HG03342 (cell line): Measurements from ENCODE around the gene HAND2.

Experiments used
- ATAC-seq: cut with Tn5 transposase; IDR thresholded peaks from one replicate; pipeline ENCODE4 v1.9.1; 2021; ENCODE audit warnings: mild to moderate bottlenecking, moderate library complexity; ENCODE audit not compliant: unreplicated experiment

HAND2 gene

DNA sequence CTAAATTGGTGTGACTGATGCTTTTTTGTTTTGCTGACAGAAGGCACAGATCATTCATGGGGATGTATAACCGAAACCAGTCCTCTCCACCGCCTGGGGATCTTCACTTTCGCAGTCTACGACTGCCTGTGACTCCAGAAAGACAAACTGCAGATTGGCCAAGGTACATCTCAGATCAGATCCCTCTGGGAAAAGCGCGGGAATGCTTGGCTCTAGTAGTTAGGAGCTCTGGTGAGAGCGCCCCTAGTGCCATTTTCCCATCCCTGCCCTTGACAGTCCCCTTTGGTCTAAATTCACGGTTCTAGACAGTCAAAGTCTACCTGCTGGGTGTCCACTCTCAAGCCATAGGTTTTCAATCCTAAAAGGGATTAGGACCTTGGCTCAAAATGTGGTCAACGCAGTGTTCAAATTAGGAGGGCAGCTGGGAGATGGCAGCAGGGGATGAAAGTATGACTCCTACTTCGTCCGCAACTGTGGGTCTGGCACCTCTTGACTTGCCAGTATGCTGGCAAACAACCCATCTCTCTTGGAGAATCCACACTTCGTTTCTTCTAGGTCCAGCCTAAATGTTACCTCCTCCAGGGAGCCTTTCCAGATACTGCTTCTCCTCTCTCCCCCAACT is 6.9 kb upstream of the HAND2 start:
- no peak for ATAC-seq

DNA sequence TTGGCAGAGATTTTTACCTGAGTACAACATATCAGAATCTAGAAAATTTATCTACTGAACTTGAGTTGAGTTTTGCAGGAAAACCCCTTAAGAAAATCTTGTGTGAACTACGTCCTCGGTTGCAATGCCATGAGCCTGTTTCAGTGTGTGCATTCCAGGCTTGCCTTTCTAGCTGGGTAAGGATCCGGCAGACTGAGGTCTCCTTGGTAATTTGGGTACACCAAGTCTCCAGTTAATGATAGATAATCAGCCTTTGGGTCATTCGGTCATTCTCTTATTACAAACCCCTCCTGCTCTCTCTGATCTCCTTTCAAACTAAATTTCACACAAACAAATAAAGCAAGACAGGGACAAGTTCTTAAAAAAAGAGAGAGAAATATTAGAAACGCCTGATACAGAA is 5.9 kb upstream of the HAND2 start:
- ATAC-seq = no peak

DNA sequence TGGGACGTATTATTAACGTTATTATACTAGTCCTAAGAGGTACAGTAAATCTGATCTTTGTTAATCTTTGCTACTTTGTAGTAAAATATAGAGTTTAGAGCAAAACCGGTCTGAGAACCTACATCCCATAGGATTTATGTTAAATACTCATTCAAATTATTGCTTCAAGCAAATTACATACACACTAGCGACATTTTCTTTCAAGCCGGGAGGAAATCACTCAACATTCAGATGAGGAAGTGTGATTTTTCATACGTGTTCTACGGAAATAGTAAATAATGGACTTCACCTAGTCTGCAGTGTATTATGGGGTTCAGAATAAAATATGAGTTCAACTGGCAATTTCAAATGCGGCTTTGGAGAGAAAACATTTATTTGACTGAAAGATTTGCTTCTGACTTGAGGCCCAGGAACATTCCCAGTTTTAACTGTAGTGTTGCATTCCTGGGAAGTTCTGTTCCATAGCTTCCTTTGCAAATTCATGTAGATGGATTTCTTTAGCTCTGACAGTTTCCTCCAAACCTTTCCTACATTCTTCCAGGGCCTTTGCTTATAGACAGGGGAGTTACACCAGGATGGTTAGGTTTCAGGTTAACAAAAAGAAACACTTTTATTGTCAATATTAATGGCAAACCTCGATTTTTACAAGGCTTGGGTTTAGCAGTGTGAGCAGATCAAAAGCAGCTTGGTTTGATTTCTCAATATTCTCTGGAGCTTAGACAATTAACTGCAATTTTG is 5.3 kb upstream of the HAND2 start:
- no peak for ATAC-seq

DNA sequence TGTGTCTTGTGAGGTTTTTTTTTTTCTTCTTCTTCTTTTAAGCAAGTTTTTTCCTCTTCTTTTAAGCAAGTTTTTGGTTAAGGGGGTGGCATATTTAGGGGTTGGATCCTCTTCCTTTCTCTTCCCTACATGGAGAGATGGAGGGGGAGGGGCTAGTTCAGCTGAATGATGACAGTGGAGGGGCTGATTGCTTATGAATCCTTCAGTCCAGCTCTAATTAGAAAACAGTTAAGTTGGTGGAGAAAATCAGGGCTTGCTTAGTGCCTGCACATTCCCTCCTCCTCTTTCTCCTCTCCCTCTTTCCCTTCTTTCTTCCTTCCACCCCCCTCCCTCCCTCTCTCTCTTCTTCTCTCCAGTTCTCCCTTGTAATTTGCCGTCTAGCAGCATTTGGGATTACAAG is 4.4 kb upstream of the HAND2 start:
- ATAC-seq = no peak

DNA sequence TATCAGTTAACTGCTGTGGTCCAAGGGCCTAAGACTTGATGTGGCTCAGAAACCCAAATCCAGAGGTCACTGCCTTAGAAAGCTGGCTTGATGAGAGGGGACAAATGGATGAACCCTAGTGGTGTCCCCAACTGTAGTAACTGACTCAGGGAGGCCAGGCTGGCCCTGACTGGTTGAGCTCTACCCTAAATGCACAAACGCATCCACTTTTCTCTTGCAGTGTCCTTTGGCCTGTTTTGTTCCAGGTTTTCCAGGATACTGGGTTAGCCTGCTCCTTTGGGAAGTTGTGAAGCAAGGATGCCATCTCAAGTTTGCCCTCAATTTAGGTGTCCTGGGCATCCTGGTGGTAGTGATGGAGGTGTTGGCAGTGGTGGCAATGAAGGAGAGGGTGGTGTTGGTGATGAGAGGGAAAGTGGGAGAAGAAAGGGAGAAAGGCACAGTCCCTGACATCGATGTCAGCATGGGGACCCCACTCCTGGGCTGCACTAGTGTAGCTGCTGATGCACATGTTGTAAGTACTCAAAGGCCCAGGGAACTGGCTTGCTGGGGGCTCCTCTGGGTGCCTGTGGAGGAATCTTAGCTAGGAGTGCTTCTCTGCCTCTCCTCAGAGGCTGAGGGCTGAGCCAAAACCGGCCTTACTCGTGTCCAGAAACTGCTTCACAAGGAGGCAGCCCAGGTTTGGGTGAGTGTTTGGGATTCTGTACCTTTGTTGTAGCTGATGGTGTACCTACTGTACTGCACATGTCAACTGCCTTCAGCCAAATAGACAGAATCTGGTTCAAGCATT is 2.9 kb upstream of the HAND2 start:
- ATAC-seq = no peak

DNA sequence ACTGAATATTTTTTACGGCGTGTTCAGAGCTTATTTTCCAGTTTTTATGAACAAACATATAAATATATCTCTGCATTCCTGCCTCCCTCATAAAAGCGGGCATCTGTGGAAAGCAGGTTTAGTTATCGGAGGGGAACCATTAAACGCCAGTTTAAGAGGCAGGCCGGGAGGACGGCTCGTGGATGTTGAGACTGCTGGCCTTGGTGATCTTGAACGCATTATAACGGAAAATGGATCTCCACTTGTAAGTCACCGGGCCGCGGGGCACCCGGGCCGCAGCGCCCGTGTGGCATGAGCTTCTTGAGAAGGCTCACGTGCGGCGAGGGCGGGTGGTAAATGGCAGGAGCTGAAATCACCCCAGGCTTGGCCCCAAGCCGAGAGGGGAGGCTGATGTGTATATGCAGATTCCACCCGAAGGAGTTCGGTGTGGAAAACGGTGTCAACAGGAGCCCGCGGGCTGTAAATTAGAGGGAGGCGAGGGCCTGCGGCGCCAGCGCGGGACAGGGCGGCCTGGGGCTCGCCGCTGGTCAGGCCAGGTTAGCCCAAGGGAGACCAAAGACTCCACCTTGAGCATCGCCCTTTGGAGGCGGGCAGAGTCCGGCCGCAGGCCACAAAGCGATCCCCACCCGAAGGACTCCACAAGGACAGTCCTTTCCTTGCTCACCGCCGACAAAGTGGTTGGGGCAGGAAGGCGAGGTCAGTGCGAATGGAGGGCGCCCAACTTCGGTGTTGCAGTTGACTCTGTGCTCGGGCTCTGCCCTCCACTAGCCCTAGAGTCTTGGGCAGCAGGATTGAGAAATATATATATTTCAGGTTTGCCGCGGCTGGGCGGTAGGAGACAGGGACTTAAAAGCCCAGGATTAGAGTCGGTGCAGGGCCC is 1.3 kb upstream of the HAND2 start:
- ATAC-seq = no peak

DNA sequence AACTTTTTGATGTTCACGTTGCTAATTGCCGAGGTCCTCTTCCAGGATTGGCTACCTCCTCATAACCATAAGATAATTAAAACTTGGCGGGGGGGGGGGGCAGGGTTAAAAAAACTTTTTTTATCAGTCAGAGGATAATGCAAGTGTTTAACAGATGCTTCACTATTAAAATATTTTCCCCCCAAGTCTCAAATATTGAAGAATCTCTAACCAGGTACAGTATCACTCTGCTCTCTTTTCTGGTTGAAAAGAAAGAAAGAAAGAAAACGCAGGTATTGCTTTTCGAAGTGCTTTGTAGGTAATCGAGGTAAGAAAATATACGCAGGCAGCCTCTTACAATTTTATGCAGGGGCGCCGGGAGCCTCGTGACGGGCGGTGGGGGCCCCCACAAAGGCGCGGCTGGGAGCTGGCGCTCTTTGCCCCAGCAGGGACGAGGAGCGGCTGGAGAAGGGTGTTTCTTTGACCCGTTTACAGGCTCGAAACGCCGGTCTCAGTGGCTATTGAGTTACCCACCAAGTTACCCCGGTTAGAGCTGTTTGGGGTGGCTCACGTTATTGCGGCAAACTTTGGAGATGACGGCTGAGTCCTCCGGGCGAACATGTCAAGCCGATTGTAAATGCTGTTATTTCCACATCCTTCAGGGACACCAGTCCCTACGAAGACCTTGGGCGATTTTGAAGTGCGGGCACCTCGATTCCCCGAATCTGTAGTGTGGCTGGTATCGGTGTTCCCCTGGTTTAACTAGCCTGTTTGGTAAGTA is 477 bp upstream of the HAND2 start:
- ATAC-seq = no peak

DNA sequence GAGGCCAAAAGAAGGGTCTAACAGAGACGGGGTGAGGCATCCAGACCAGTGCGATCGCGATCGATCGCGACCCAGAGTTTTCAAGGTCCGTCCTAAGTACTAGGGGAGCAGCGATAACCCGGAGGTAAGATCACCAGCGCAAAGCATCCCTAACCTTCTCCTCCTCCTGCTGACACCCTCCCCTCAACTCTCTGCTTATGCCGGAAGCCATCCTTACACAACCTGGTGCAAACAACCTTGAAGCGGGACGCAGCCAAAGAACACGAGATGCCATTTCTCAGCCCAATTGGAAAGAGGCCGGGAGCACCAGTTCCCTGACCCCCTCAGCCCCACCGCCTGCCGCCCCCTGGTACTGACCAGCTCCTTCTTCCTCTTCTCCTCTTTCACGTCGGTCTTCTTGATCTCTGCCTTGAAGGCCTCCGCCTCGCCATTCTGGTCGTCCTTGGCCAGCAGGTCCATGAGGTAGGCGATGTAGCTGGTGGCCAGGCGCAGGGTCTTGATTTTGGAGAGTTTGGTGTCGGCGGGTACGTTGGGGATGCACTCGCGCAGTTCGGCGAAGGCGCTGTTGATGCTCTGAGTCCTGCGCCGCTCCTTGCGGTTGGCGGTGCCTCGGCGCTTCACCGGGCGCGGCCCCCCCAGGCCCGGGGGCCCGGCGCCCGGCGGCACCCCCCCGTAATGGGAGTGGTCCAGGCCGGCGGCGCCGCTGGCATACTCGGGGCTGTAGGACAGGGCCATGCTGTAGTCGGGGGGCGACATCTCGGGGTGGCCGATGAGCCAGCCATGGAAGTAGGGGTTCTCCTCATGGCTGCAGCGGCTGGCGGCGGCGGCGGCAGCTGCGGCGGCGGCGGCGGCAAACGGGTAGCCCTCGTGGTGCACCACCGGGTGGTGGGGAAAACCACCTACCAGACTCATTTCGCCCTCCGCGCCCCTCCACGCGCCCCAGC is 1.4 kb downstream of the HAND2 start:
- ATAC-seq = no peak

DNA sequence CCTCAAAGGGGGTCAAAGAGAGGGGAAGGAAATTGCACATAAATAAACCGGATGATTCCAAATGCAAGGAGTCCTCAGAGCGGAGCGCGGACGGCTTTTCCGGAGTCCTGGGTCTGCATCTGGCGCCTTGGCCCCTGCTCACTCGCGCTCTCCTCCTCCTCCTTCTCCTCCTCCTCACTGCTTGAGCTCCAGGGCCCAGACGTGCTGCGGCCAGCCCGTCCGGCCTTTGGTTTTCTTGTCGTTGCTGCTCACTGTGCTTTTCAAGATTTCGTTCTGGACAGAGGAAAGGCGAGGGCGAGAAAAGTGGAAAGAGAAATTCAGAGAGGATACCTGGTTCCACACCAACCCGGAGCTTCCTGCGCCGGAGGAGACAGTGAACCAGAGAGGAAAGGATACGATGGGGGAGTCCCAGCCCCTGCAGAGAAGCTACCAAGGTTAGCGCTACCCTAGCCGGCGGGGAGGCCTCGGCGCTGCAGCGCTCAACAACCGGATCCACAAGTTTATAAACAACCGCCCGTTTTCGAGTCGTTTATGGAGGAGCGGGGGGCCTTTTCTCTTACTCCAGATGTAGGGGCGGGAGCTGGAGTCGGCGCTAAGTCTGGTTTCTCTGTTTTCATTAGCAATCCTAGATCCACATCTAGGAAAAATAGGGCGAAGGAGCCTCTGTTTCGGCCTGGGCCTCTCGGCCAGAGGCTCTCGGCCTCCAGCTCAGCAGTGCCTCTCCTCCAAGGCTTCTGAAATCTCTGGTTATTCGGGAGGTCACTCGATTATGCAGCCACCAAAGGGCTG is 2.7 kb downstream of the HAND2 start:
- no peak for ATAC-seq

DNA sequence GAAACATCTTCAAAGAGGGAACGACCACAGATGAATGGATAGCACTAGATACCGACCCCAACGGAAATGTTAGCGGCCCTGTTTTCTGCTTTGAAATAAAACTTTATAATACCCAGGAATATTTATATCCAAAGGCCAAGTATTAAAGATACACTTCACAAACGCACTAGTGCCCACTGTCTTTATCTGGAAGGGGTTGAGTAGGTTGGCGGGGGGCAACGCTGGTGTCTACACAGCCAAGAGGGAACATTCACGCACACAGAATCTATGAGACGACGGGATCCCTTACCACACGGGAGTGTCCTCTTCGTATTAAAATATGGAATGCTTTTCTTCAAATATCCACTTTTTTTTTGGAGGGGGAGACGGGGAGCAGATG is 3.3 kb downstream of the HAND2 start:
- no peak for ATAC-seq

DNA sequence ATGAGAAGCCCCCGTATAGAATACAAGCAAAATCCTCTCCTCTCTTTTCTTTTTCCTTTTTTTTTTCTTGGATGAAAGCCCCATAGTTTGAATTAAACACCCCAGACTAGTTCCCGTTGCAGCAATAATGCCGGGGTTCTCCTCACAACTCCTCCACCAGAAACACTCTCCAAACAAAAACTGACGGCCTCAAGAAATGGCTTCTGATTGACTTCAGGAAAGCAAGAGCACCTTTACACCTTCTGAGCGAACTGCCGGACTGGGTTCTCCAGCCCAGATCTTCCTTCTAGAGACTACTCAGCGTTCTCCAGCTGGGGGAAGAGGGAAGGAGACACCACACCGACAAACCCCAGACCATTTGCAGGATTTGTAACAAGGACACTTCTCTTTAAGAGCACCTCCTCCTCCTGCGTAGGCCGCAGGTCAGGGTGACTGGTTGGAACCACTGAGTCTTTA is 4.0 kb downstream of the HAND2 start:
- ATAC-seq = no peak

DNA sequence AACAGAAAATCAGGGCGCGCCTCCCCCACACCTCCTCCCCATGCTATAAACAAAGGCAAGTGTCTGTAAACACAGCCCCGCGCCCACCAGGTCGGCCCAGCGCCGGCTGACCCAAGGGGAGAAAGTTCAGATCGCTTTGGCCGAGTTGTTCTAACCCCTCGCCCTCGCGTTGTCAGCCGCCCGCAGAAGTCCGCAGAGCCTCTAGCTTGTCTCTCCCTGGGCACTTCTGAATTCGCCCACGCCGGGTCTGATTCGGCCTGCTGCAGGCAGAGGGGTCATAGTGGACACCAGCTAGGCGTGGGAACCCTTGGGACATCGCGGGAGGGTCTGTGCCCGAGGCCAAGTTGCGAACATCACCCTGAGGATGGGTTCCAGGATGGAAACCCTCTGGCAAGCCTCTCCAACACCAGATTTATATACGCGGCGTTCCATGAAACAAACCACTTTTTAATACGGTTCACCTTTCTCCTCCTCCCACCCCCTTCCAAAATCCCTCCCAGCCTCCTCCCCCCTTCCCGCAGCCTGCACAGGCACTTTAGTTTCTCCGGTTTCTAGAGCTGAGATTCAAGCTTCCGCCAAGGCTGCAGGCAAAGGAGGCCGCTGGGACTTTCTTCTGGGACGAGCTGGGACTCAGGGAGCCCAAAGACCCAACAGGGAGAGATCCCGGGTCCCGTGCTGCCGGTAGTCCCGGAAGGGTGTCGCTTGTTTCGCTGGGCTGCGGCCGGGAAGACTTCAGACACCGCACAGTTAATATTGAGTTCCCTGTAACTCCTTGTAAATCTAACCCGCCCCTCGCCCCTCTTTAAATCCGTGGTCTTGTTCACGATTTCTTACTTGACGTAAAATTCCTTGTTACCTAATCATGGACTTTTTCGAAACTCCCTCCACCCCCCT is 4.7 kb downstream of the HAND2 start:
- ATAC-seq = no peak

DNA sequence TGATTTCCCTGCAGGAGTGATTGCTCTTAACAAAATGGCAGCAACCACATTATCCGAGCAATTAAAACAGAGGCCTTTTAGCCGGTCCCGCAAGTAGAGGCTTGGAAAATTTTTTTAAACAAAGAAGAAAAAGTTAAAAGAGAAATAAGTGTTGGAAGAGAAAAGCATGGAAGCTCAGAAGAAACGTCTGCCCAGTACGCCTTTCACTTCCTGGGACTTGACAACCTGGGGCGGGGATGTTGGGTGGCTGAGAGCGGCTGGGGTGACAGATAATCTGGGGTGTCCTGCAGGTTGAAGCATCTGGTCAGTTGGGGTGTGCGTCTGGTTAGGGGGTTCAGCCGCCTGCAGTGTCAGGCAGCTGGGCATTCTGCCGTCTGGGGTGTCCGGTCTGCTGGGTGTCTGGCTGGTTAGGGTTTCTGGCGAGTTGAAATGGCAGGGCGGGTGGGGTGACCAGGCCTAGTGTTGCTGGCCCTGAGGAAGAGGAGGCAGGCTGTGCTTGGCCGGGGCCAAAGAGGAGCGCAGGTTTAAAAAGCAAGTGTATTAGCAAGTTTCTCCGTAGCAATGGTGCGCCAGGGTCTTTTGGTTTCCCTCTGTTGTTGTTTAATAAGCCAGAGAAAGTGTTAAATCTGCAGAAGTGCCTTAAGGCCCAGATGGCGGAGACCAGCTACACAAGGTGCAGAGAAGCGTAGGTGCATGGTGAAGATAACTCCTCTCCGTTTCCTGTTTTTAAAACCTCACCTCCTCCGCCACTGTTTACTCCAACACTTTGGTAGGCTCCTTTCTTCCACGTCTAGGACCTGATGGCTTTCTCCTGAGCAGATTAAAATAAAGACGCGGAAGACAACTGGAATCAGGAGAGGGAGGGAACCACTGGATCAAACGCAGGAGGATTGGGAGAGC is 5.6 kb downstream of the HAND2 start:
- no peak for ATAC-seq

DNA sequence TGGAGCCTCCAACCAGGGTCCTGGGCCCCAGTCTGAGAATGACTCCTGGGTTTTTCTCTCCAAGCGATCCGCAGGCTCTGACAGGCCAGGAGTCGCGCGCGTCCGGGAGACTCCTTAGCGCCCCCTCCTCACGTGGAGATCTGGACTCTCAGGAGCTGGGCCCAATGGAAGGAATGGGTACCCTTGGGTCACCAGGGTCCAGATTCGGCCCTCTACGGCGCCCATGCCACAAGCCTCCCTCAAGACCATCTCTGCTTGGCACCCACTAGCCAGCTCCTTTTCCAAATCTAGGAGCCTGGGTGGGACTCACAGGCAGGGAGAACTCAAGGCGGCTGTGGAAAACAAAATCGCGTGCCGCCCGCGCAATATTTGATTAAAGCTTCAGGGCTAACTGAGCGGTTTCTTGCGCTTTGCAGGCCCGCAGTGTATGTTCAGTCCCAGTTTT is 7.1 kb downstream of the HAND2 start:
- ATAC-seq = no peak

DNA sequence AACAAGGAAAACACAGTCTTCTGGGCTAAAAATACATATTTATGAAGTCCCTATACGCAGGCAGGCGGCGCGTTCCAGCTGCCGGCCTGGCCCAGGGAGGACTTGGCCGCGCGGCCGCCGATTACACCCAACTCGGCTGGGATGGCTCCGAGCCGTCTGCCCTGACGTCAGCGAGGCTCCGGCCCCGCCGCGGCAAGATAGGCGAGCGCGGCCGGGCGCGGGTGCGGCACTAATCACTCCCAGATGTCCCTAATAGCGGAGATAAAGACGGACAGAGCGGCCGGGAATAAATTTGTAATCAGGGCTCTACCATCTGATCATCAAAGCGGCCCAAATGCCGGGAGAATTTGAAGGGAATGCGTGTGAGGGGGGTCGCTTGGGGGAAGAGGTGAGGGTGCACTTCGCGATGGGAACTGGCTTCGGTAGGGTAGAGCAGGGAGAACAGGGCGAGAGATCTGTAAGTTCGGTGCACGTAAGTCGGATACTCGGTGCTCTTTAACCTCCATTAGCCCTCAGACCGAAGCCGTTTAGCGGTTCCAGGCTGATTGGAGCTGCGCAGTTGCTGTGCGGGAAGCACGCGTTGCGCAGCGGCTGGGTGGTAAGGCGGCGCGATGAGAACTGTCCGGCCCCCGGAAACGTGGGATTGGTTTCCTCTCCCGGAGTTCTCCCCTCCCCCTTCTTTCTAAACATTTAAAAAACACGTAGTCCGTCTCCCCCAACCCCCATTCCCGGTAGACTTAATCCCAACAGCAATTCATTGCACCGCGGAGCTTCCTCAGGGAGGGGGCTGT is 7.7 kb downstream of the HAND2 start:
- ATAC-seq = no peak
